Spinal cord (tissue), 10 donors: Measurements from ENCODE around the gene PPP3CA. TPM values are rescaled to one million over a fixed set of nuclear protein-coding genes. Genes with fewer than 3 reads are reported as not detected.
A peak's percentile ranks its signal among the peaks of the same experiment; 100 is the strongest.

Source experiments
- DNase-seq, 6 donors: peaks; one replicate each; pipeline versions ENCODE4 v3.0.0 to v3.0.0-alpha.2; 2013 to 2015; ENCODE audit warnings: low spot score in 6 of 6, low read depth in 4 of 6
- H3K27ac ChIP-seq: one replicate; pipeline ENCODE4 v1.5.1; 2013; ENCODE audit warnings: low read depth, low read length, control low read depth
- H3K27me3 ChIP-seq: one replicate; pipeline ENCODE4 v1.6.1; 2013; ENCODE audit warnings: low read length; ENCODE audit not compliant: control insufficient read depth, insufficient read depth
- H3K36me3 ChIP-seq: one replicate; pipeline ENCODE4 v1.6.1; 2013; ENCODE audit warnings: low read length; ENCODE audit not compliant: control insufficient read depth, insufficient read depth
- H3K4me1 ChIP-seq: one replicate; pipeline ENCODE4 v1.6.1; 2013; ENCODE audit warnings: low read length; ENCODE audit not compliant: control insufficient read depth, insufficient read depth
- H3K4me3 ChIP-seq: one replicate; pipeline ENCODE4 v1.5.1; 2013; ENCODE audit warnings: low read depth, low read length, control low read depth
- H3K9me3 ChIP-seq: one replicate; pipeline ENCODE4 v1.6.1; 2013; ENCODE audit warnings: low read length; ENCODE audit not compliant: control insufficient read depth, insufficient read depth
- WGBS: methylation state at CpG from one replicate; pipeline ENCODE4 v1.1.5; 2013; ENCODE audit warnings: missing lambda C conversion rate; ENCODE audit not compliant: insufficient coverage; 5-methylcytosine and 5-hydroxymethylcytosine counted together
- polyA plus RNA-seq, 2 donors: library from polyadenylated mRNA; unstranded; fragments of 120-200 nt; gene quantifications; one replicate each; pipeline ENCODE4 v1.2.1, GENCODE V29; 2013; ENCODE audit not compliant: insufficient read length in 2 of 2
- total RNA-seq, 2 donors: library from RNA; depleted of rRNA in 1 of 2; stranded (reverse); fragments of 120-200 nt in 1 of 2; fragments of >200 nt in 1 of 2; gene quantifications; one replicate each; pipeline versions ENCODE4 v1.2.3 to v1.2.4, GENCODE V29; 2013 to 2014
- donor health status: healthy.

Gene PPP3CA
- total and polyA plus RNA-seq, 4 donors = 43.9 to 152 (median 105) TPM

- H3K36me3 ChIP-seq = no peaks in the 10 kb centered on the region
- no peaks in the 10 kb centered on the region for H3K27me3 ChIP-seq
- H3K4me3 ChIP-seq = no peak overlapping the region
- WGBS = 100% methylated on average over 1 of the region's 2 CpGs
- no peak overlapping the region for H3K27ac ChIP-seq
- no peaks in the 10 kb centered on the region for H3K9me3 ChIP-seq
- no peaks in the 10 kb centered on the region for H3K4me1 ChIP-seq
- DNase-seq = no peak
Measured at GRCh38 chr4:101178731-101179130, 168.6 kb downstream of the PPP3CA start.

GRCh38 chr4:101177154-101177553, 170.2 kb downstream of the PPP3CA start:
- Histone ChIP-seq H3K27ac (no peak overlapping the region), H3K9me3 (no peaks in the 10 kb centered on the region), H3K4me1 (no peaks in the 10 kb centered on the region), H3K36me3 (no peaks in the 10 kb centered on the region), H3K27me3 (no peaks in the 10 kb centered on the region), H3K4me3 (no peak overlapping the region)
- WGBS = no CpG with 5 or more reads among the region's 1 CpG
- no peak for DNase-seq

- H3K36me3 ChIP-seq = no peaks in the 10 kb centered on the region
- H3K4me1 ChIP-seq = no peaks in the 10 kb centered on the region
- H3K27me3 ChIP-seq = no peaks in the 10 kb centered on the region
- DNase-seq = peak in 2 of 6 donors; percentile 15 to 23
- H3K4me3 ChIP-seq = no peak overlapping the region
- WGBS = 68% methylated on average over 5 of the region's 6 CpGs
- H3K27ac ChIP-seq = no peak overlapping the region
- H3K9me3 ChIP-seq = no peaks in the 10 kb centered on the region
Measured at GRCh38 chr4:101175896-101176676, 171.2 kb downstream of the PPP3CA start.

DNA sequence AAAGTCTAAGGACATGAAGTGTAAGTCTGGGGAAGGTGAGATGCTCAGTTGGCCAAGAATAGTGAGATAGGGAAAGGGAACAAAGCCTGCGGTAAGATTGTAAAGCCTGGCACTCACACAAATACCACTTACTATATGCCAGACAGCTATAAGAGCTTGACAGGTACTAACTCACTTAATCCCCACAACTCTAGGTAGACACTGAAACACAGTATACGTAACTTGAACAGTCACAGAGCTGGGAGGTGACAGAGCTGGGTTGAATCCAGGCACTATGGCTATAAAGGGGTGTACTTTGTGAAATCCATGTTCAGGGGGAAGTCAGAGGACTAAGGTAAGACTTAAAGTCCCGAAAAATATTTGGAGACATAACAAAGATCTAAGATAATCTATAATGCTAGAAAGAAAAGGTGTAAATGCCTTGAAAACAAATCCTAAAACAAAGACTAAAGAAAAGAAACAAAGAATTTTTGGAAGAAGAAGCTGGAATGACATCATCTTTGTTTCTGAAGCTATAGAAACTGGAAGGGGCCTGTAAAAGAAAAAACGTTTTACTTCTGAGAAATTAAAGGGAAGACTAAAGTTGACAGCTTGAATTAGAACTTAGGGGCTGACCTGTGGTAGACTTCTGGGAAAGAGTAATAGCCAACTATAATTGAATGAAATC, 172.5 kb downstream of the PPP3CA start:
- 20% methylated on average over 1 of the region's 4 CpGs for WGBS
- Histone ChIP-seq H3K27me3 (no peaks in the 10 kb centered on the region), H3K9me3 (no peaks in the 10 kb centered on the region), H3K36me3 (no peaks in the 10 kb centered on the region), H3K4me3 (no peak overlapping the region), H3K27ac (no peak overlapping the region), H3K4me1 (no peaks in the 10 kb centered on the region)
- DNase-seq = no peak

- DNase-seq = no peak
- H3K27me3 ChIP-seq = no peaks in the 10 kb centered on the region
- no peak overlapping the region for H3K4me3 ChIP-seq
- no peaks in the 10 kb centered on the region for H3K4me1 ChIP-seq
- H3K9me3 ChIP-seq = no peaks in the 10 kb centered on the region
- H3K36me3 ChIP-seq = no peaks in the 10 kb centered on the region
- H3K27ac ChIP-seq = no peak overlapping the region
- no CpG with 5 or more reads among the region's 1 CpG for WGBS
Measured at GRCh38 chr4:101172369-101172768, 175.0 kb downstream of the PPP3CA start.

DNA sequence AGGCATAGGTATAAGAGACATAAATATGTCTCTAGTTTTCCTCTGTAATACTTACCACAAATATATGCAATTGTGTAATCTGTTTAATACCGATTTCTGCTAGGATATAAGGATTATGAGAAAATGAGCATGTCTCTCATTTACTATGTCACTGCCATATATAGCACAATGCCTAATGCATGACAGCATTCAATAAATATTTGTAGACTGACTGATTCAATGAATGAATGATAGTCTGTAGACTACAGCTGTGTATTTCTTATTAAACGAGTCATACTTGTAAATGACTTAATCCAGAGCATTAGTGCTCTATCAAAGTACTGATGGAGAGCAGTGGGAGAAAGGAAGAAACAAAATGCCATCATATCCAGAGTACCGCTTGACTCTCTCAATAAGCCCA, 175.6 kb downstream of the PPP3CA start:
- no peaks in the 10 kb centered on the region for H3K36me3 ChIP-seq
- no peak overlapping the region for H3K4me3 ChIP-seq
- no peaks in the 10 kb centered on the region for H3K27me3 ChIP-seq
- no peak for DNase-seq
- H3K9me3 ChIP-seq = no peaks in the 10 kb centered on the region
- no peak overlapping the region for H3K27ac ChIP-seq
- H3K4me1 ChIP-seq = no peaks in the 10 kb centered on the region
- WGBS = no CpG with 5 or more reads among the region's 3 CpGs

GRCh38 chr4:101169044-101170014, 178.0 kb downstream of the PPP3CA start:
- 43% methylated on average over 3 of the region's 6 CpGs for WGBS
- H3K27me3 ChIP-seq = no peaks in the 10 kb centered on the region
- H3K4me3 ChIP-seq = no peak overlapping the region
- peak in 3 of 6 donors; percentile 42 to 61 (median 46) for DNase-seq
- no peaks in the 10 kb centered on the region for H3K36me3 ChIP-seq
- H3K27ac ChIP-seq = no peak overlapping the region
- no peaks in the 10 kb centered on the region for H3K9me3 ChIP-seq
- no peaks in the 10 kb centered on the region for H3K4me1 ChIP-seq

DNA sequence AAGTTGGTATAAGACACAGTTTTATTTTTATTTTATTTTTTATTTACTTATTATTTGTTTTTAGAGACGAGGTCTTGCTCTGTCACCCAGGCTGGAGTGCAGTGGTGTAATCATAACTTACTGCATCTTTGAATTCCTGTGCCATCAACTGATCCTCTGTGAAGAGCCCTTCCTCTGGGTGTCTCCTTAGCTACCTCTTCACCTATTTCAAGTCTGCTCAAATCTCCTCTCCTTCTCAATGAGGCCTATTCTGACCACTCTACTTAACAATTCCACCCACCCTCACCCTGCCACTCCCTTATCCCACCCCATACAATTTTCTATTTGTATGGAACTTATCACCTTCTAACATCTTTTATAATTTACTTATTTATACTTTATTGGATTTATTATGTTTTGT, 183.4 kb downstream of the PPP3CA start:
- Histone ChIP-seq H3K36me3 (no peaks in the 10 kb centered on the region), H3K27ac (no peak overlapping the region), H3K4me3 (no peak overlapping the region), H3K27me3 (no peaks in the 10 kb centered on the region), H3K4me1 (peaks cover 4% of the 10 kb centered on the region), H3K9me3 (no peaks in the 10 kb centered on the region)
- no CpG with 5 or more reads among the region's 1 CpG for WGBS
- no peak for DNase-seq

DNA sequence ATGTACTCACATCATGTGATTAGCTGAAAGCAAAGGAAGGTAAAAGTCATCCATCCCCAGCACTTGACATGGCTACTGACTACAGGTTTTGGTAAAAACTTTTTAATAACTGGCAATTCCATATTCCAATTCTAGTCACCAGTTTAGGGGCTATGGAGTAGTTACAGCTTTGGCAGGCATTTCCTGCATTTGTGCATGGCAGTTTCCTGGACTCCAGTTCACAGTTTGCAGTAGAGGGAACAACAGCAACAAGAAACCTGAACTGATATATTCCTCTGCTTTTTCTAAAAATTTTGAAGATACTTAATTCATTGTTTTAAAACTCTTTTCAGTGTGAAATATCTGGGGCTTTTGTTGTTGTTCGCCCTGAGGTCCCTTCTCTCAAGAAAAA, 184.3 kb downstream of the PPP3CA start:
- no CpG with 5 or more reads among the region's 1 CpG for WGBS
- no peak for DNase-seq
- Histone ChIP-seq H3K4me1 (peaks cover 6% of the 10 kb centered on the region), H3K27me3 (no peaks in the 10 kb centered on the region), H3K36me3 (no peaks in the 10 kb centered on the region), H3K4me3 (no peak overlapping the region), H3K27ac (no peak overlapping the region), H3K9me3 (no peaks in the 10 kb centered on the region)
